ENCODE measurements around the gene MFAP5. TPM values are rescaled to one million over a fixed set of nuclear protein-coding genes. Genes with fewer than 3 reads are reported as not detected.

The MFAP5 gene
- total and polyA plus RNA-seq, 10 of the 15 experiments (the other 5 are each of a cell fraction or from before 2014, with no cell fraction given), result 0.06 to 0.14 (median 0.12) TPM; not detected in 7

DNA sequence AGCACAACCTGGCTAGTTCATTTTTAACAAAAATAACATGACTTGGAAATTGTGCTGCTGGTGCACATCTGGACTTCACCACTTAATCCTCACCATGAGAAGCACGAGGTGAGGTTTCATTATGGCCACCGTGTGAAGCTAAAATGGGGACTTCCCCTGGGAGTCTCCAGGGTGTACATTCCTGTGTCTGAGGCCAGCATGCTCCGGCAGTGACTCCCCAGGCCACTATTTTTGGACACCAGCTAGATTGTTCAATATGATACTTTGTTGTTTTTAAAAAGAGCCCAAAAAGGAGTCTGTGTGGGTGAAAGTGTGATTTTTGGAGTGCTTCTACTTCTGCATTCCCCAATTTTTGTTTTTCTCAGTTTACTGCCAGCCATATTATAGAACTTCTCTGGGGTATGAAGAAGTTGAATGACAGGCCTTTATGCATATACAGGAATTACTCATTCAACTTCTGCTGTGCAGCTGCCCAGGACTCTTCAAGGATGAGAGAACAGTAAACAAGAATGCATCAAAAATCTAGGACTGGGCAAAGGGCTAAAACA, 33.1 kb downstream of the MFAP5 start (continued):
- TF ChIP-seq TAF1 (IDR thresholded peaks at IDR 0.05; ENCODE audit: borderline replicate concordance, low read depth, low read length) (0 out of 2 replicates have a peak, but pooled peaks have one; percentile 30), MTA3 (IDR thresholded peaks at IDR 0.05; ENCODE audit: borderline replicate concordance, low read length) (peak; percentile 95; the same call in 1 of the 2 replicates), NFYA (IDR thresholded peaks at IDR 0.05; ENCODE audit: borderline replicate concordance, low read depth, low read length) (no peak), KLF5 (IDR thresholded peaks at IDR 0.05; ENCODE audit: partially characterized antibody) (peak; percentile 94), SMC3 (IDR thresholded peaks at IDR 0.05; ENCODE audit: borderline replicate concordance, low read length) (0 out of 2 replicates have a peak, but pooled peaks have one; percentile 17), BHLHE40 (IDR thresholded peaks at IDR 0.05; ENCODE audit: borderline replicate concordance in 1 of 2, low read depth in 2 of 2, low read length in 1 of 2) (peak; percentile 76 to 89), EGR1 (IDR thresholded peaks at IDR 0.05; ENCODE audit: borderline replicate concordance in 1 of 2, low read depth in 2 of 2, low read length in 2 of 2) (0 out of 3 replicates have a peak, but pooled peaks of 1 of the 2 experiments have one; percentile 27), POLR2AphosphoS2 (IDR thresholded peaks at IDR 0.05; ENCODE audit: low read depth, low read length) (no peak), EZH2 (IDR thresholded peaks at IDR 0.05; ENCODE audit: borderline replicate concordance, control insufficient read depth, low read depth, low read length) (no peak), POLR2AphosphoS5 (IDR thresholded peaks at IDR 0.05; ENCODE audit: low read length) (no peak), KDM1A (IDR thresholded peaks at IDR 0.05; ENCODE audit: borderline replicate concordance) (no peak), NR2C1 (IDR thresholded peaks at IDR 0.05) (no peak), IKZF2 (IDR thresholded peaks at IDR 0.05) (peak; percentile 99 to 100), BACH1 (IDR thresholded peaks at IDR 0.05; ENCODE audit: borderline replicate concordance) (peak; percentile 85; the same call in 1 of the 2 replicates), NR2F1 (conservative IDR thresholded peaks at IDR 0.05) (peak; percentile 86), RUNX3 (IDR thresholded peaks at IDR 0.05; ENCODE audit: low read length) (peak; percentile 97), ZNF274 (IDR thresholded peaks at IDR 0.05; ENCODE audit: insufficient read depth, insufficient read length) (no peak), STAT1 (conservative IDR thresholded peaks at IDR 0.05) (no peak), TCF7 (IDR thresholded peaks at IDR 0.05; ENCODE audit: borderline replicate concordance) (peak; percentile 25; the same call in 1 of the 2 replicates), RB1 (IDR thresholded peaks at IDR 0.05; ENCODE audit: borderline replicate concordance) (no peak), SP1 (IDR thresholded peaks at IDR 0.05; ENCODE audit: low read depth, low read length) (peak; percentile 60), FOS (IDR thresholded peaks at IDR 0.05; ENCODE audit: borderline replicate concordance, extremely low read depth, insufficient read length) (no peak), IKZF1 (conservative IDR thresholded peaks at IDR 0.05) (peak; percentile 99)
- TF ChIP-seq, protein P1, sequence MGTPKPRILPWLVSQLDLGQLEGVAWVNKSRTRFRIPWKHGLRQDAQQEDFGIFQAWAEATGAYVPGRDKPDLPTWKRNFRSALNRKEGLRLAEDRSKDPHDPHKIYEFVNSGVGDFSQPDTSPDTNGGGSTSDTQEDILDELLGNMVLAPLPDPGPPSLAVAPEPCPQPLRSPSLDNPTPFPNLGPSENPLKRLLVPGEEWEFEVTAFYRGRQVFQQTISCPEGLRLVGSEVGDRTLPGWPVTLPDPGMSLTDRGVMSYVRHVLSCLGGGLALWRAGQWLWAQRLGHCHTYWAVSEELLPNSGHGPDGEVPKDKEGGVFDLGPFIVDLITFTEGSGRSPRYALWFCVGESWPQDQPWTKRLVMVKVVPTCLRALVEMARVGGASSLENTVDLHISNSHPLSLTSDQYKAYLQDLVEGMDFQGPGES (IDR thresholded peaks at IDR 0.05), result no peak
- TF ChIP-seq, protein P2, sequence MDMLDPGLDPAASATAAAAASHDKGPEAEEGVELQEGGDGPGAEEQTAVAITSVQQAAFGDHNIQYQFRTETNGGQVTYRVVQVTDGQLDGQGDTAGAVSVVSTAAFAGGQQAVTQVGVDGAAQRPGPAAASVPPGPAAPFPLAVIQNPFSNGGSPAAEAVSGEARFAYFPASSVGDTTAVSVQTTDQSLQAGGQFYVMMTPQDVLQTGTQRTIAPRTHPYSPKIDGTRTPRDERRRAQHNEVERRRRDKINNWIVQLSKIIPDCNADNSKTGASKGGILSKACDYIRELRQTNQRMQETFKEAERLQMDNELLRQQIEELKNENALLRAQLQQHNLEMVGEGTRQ (IDR thresholded peaks at IDR 0.05; ENCODE audit: borderline replicate concordance, low read depth, low read length), result no peak
- TF ChIP-seq, protein P3, sequence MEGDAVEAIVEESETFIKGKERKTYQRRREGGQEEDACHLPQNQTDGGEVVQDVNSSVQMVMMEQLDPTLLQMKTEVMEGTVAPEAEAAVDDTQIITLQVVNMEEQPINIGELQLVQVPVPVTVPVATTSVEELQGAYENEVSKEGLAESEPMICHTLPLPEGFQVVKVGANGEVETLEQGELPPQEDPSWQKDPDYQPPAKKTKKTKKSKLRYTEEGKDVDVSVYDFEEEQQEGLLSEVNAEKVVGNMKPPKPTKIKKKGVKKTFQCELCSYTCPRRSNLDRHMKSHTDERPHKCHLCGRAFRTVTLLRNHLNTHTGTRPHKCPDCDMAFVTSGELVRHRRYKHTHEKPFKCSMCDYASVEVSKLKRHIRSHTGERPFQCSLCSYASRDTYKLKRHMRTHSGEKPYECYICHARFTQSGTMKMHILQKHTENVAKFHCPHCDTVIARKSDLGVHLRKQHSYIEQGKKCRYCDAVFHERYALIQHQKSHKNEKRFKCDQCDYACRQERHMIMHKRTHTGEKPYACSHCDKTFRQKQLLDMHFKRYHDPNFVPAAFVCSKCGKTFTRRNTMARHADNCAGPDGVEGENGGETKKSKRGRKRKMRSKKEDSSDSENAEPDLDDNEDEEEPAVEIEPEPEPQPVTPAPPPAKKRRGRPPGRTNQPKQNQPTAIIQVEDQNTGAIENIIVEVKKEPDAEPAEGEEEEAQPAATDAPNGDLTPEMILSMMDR (IDR thresholded peaks at IDR 0.05 in 2 of 3, conservative IDR thresholded peaks at IDR 0.05 in 1 of 3; ENCODE audit: control insufficient read depth in 2 of 3, extremely low read depth in 1 of 3, insufficient read depth in 1 of 3, low read depth in 3 of 3, low read length in 3 of 3), result no peak
